GM12891 (cell line): ENCODE data around the gene TMEM248.
"Not testable (repeated sequence)": the region's sequence is repeated elsewhere in the genome, so short reads cannot be mapped to it uniquely, and the experiment has no call there.

Experiments used
- DNase-seq: peaks from one replicate; pipeline ENCODE4 v3.0.0; 2011; ENCODE audit warnings: low spot score; ENCODE audit not compliant: insufficient read length
- FAIRE-seq: peaks from 2 replicates; lab custom pipeline; 2011; peaks lifted over from hg19 to GRCh38; lab: Jason Lieb, UNC
- PAX5 ChIP-seq: IDR thresholded peaks from 2 replicates; pipeline ENCODE4 v1.6.1; 2011; ENCODE audit warnings: low read length, moderate library complexity, mild to moderate bottlenecking; ENCODE audit not compliant: insufficient read depth, severe bottlenecking
- POLR2A ChIP-seq: IDR thresholded peaks from 2 replicates; pipeline ENCODE4 v1.6.1; 2011; ENCODE audit warnings: low read depth, low read length, control low read depth
- POLR2AphosphoS5 ChIP-seq: IDR thresholded peaks from 2 replicates; pipeline ENCODE4 v1.6.1; 2011; ENCODE audit warnings: low read depth, low read length, control low read depth
- POU2F2 ChIP-seq: IDR thresholded peaks from 2 replicates; pipeline ENCODE4 v1.6.1; 2011; ENCODE audit warnings: low read depth, mild to moderate bottlenecking, control low read depth, low read length, moderate library complexity
- SPI1 ChIP-seq: IDR thresholded peaks from 2 replicates; pipeline ENCODE4 v1.6.1; 2011; ENCODE audit warnings: low read depth, low read length, control low read depth
- TAF1 ChIP-seq: IDR thresholded peaks from 2 replicates; pipeline ENCODE4 v1.6.1; 2011; ENCODE audit warnings: low read depth, low read length, control low read depth

TMEM248 gene

GRCh38 chr7:66996444-66997191, 75.6 kb downstream of the TMEM248 start, which contains the start of gene TYW1:
Gene TYW1, plus strand, starts transcription at chr7:66996833. Its CDS starts 146 bp downstream, at chr7:66996979.
- DNase-seq (peak; percentile 35), FAIRE-seq (peak; percentile 91)
- TF ChIP-seq POLR2AphosphoS5 (peak; percentile 70), TAF1 (peak; percentile 47; the same call in 1 of the 2 replicates), POLR2A (peak; percentile 87)

- FAIRE-seq: peak; percentile 82
- not testable (repeated sequence) for DNase-seq
Measured at GRCh38 chr7:67000601-67001258, 79.7 kb downstream of the TMEM248 start.

GRCh38 chr7:67004145-67004544, 83.1 kb downstream of the TMEM248 start:
- DNase-seq, FAIRE-seq: not testable (repeated sequence)

GRCh38 chr7:67006965-67007364, 85.9 kb downstream of the TMEM248 start:
- no peak for DNase-seq
- TF ChIP-seq POLR2AphosphoS5: no peak
- no peak for TF ChIP-seq POU2F2
- TF ChIP-seq SPI1: no peak
- no peak for TF ChIP-seq PAX5
- FAIRE-seq: no peak
